NCI-H446 treated with DMSO at 0.1 percent for 48 hours (cell line): Measurements from ENCODE around the gene PCCA.

Experiments
- DNase-seq: peaks from one replicate; lab custom pipeline; 2025; lab: John Stamatoyannopoulos, UW

PCCA gene

GRCh38 chr13:100473087-100473486, 384.2 kb downstream of the PCCA start:
- no peak for DNase-seq

- no peak for DNase-seq
Observed at GRCh38 chr13:100473501-100474044, 384.7 kb downstream of the PCCA start.

GRCh38 chr13:100476963-100477362, 388.1 kb downstream of the PCCA start:
- DNase-seq: no peak

GRCh38 chr13:100478107-100478809, 389.4 kb downstream of the PCCA start:
- DNase-seq: no peak

- no peak for DNase-seq
Observed at GRCh38 chr13:100480676-100481075, 391.8 kb downstream of the PCCA start.

- no peak for DNase-seq
Observed at GRCh38 chr13:100483139-100483538, 394.2 kb downstream of the PCCA start.

- no peak for DNase-seq
Observed at GRCh38 chr13:100483841-100484381, 395.0 kb downstream of the PCCA start.

- DNase-seq: no peak
Observed at GRCh38 chr13:100484702-100485101, 395.8 kb downstream of the PCCA start.

- no peak for DNase-seq
Observed at GRCh38 chr13:100485265-100485664, 396.4 kb downstream of the PCCA start.

- no peak for DNase-seq
Observed at GRCh38 chr13:100490692-100491091, 401.8 kb downstream of the PCCA start.

GRCh38 chr13:100491164-100491842, 402.4 kb downstream of the PCCA start:
- DNase-seq: no peak

GRCh38 chr13:100493418-100493817, 404.5 kb downstream of the PCCA start:
- DNase-seq: no peak

GRCh38 chr13:100495455-100495854, 406.6 kb downstream of the PCCA start:
- no peak for DNase-seq

- DNase-seq: no peak
Observed at GRCh38 chr13:100497389-100497788, 408.5 kb downstream of the PCCA start.

GRCh38 chr13:100502446-100502845, 413.6 kb downstream of the PCCA start:
- DNase-seq: no peak

- DNase-seq: no peak
Observed at GRCh38 chr13:100503622-100504021, 414.7 kb downstream of the PCCA start.

- no peak for DNase-seq
Observed at GRCh38 chr13:100506154-100506553, 417.3 kb downstream of the PCCA start.

GRCh38 chr13:100506600-100507422, 417.9 kb downstream of the PCCA start:
- no peak for DNase-seq

- DNase-seq: no peak
Observed at GRCh38 chr13:100508455-100508854, 419.6 kb downstream of the PCCA start.

- no peak for DNase-seq
Observed at GRCh38 chr13:100508996-100509395, 420.1 kb downstream of the PCCA start.

GRCh38 chr13:100510208-100510957, 421.5 kb downstream of the PCCA start:
- DNase-seq: no peak

- no peak for DNase-seq
Observed at GRCh38 chr13:100511466-100511865, 422.6 kb downstream of the PCCA start.
